MM.1S (cell line): ENCODE results near the gene CPLX1.

ENCODE experiments used
- DNase-seq: peaks from one replicate; pipeline ENCODE4 v3.0.0-alpha.2; 2015
- H2AFZ ChIP-seq: fragments of 300-600 bp; sonication (generic); 2 replicates; pipeline ENCODE4 v1.6.0; 2016; ENCODE audit warnings: antibody characterized with exemption, low read length
- H3F3A ChIP-seq: fragments of 300-600 bp; sonication (generic); 2 replicates; pipeline ENCODE4 v1.6.1; 2016; ENCODE audit warnings: mild to moderate bottlenecking, antibody characterized with exemption, low read length, moderate library complexity, mixed read lengths; ENCODE audit not compliant: insufficient read depth
- H3K27ac ChIP-seq: fragments of 300-600 bp; sonication (generic); 2 replicates; pipeline ENCODE4 v1.5.1; 2016; ENCODE audit warnings: mild to moderate bottlenecking, low read length
- H3K27me3 ChIP-seq: fragments of 300-600 bp; sonication (generic); replicated peaks from 2 replicates; pipeline ENCODE4 v1.6.0; 2016; ENCODE audit warnings: low read length; ENCODE audit not compliant: insufficient read depth
- H3K36me3 ChIP-seq: fragments of 300-600 bp; sonication (generic); replicated peaks from 2 replicates; pipeline ENCODE4 v1.6.1; 2016; ENCODE audit warnings: mild to moderate bottlenecking, low read length, mixed read lengths; ENCODE audit not compliant: insufficient read depth
- H3K4me1 ChIP-seq: fragments of 300-600 bp; sonication (generic); 2 replicates; pipeline ENCODE4 v1.6.1; 2016; ENCODE audit warnings: low read length, mixed read lengths
- H3K4me2 ChIP-seq: fragments of 300-600 bp; sonication (generic); 2 replicates; pipeline ENCODE4 v1.6.0; 2016; ENCODE audit warnings: low read depth, low read length
- H3K4me3 ChIP-seq: fragments of 300-600 bp; sonication (generic); 2 replicates; pipeline ENCODE4 v1.5.1; 2016; ENCODE audit warnings: low read length, mixed read lengths
- H3K79me2 ChIP-seq: fragments of 300-600 bp; sonication (generic); 2 replicates; pipeline ENCODE4 v1.6.1; 2016; ENCODE audit warnings: mixed run types, low read length, mixed read lengths
- H3K9ac ChIP-seq: fragments of 300-600 bp; sonication (generic); 2 replicates; pipeline ENCODE4 v1.6.1; 2016; ENCODE audit warnings: low read length, mixed read lengths
- H3K9me2 ChIP-seq: fragments of 300-600 bp; sonication (generic); replicated peaks from 2 replicates; pipeline ENCODE4 v1.6.1; 2016; ENCODE audit warnings: mild to moderate bottlenecking, low read length, mixed read lengths; ENCODE audit not compliant: insufficient read depth
- H3K9me3 ChIP-seq: fragments of 300-600 bp; sonication (generic); replicated peaks from 2 replicates; pipeline ENCODE4 v1.6.1; 2016; ENCODE audit warnings: mild to moderate bottlenecking, low read length, mixed read lengths; ENCODE audit not compliant: insufficient read depth
- H4K20me1 ChIP-seq: fragments of 300-600 bp; sonication (generic); 2 replicates; pipeline ENCODE4 v1.6.1; 2016; ENCODE audit warnings: mild to moderate bottlenecking, low read length, moderate library complexity, mixed read lengths; ENCODE audit not compliant: insufficient read depth
- CTCF ChIP-seq: fragments of 300-600 bp; sonication (generic); IDR thresholded peaks from 2 replicates; pipeline ENCODE4 v1.5.1; 2016; ENCODE audit warnings: antibody characterized with exemption, low read length, mixed read lengths
- EZH2 ChIP-seq: fragments of 300-600 bp; sonication (generic); optimal IDR thresholded peaks from 2 replicates; pipeline ENCODE3; 2017; ENCODE audit warnings: low read depth, mild to moderate bottlenecking, antibody characterized with exemption, low read length, mixed read lengths
- EZH2phosphoT487 ChIP-seq: fragments of 300-600 bp; sonication (generic); IDR thresholded peaks from 2 replicates; pipeline ENCODE4 v1.6.1; 2018; ENCODE audit warnings: antibody characterized with exemption, low read length

Gene CPLX1

GRCh38 chr4:825971-826330 is at the start of gene CPLX1:
Gene CPLX1 (minus strand): TSS chr4:826129. CDS start chr4:824522, 1,607 bp downstream.
- H2AFZ ChIP-seq, result no peak within 1 kb of the TSS
- no peaks in the 10 kb centered on the region for H3K36me3 ChIP-seq
- H3K79me2 ChIP-seq, result no peaks in the 10 kb centered on the region
- H3K9ac ChIP-seq, result no peak within 1 kb of the TSS
- no peak within 1 kb of the TSS for H3K4me2 ChIP-seq
- TF ChIP-seq CTCF (no peak), EZH2phosphoT487 (no peak), EZH2 (no peak)
- H3K27ac ChIP-seq, result no peak within 1 kb of the TSS
- H3K9me2 ChIP-seq, result no peaks in the 10 kb centered on the region
- H3K4me3 ChIP-seq, result no peak within 1 kb of the TSS
- H3K9me3 ChIP-seq, result no peaks in the 10 kb centered on the region
- H3F3A ChIP-seq, result no peaks in the 10 kb centered on the region
- no peaks in the 10 kb centered on the region for H3K27me3 ChIP-seq
- no peaks in the 10 kb centered on the region for H3K4me1 ChIP-seq
- no peaks in the 10 kb centered on the region for H4K20me1 ChIP-seq
- DNase-seq, result no peak

GRCh38 chr4:874971-875817 is 49.3 kb upstream of the CPLX1 start:
- Histone ChIP-seq H3K36me3 (peaks cover 20% of the 10 kb centered on the region), H3F3A (no peaks in the 10 kb centered on the region), H3K9ac (no peak overlapping the region), H3K4me2 (no peak overlapping the region), H4K20me1 (no peaks in the 10 kb centered on the region), H3K27me3 (no peaks in the 10 kb centered on the region), H3K27ac (no peak overlapping the region), H3K9me2 (no peaks in the 10 kb centered on the region), H3K9me3 (no peaks in the 10 kb centered on the region), H3K4me3 (no peak overlapping the region), H2AFZ (no peak overlapping the region), H3K79me2 (no peaks in the 10 kb centered on the region), H3K4me1 (no peaks in the 10 kb centered on the region)
- TF ChIP-seq EZH2phosphoT487 (no peak), EZH2 (no peak), CTCF (no peak)
- DNase-seq, result no peak

GRCh38 chr4:874056-874455 is 48.1 kb upstream of the CPLX1 start:
- Histone ChIP-seq H3K36me3 (peaks cover 20% of the 10 kb centered on the region), H3K79me2 (no peaks in the 10 kb centered on the region), H3F3A (no peaks in the 10 kb centered on the region), H3K9me3 (no peaks in the 10 kb centered on the region), H3K27ac (no peak overlapping the region), H3K9me2 (no peaks in the 10 kb centered on the region), H3K4me1 (no peaks in the 10 kb centered on the region), H3K9ac (no peak overlapping the region), H4K20me1 (no peaks in the 10 kb centered on the region), H3K4me3 (no peak overlapping the region), H3K4me2 (no peak overlapping the region), H3K27me3 (no peaks in the 10 kb centered on the region), H2AFZ (no peak overlapping the region)
- no peak for DNase-seq
- no peak for TF ChIP-seq CTCF
- no peak for TF ChIP-seq EZH2
- no peak for TF ChIP-seq EZH2phosphoT487
